Smooth muscle cell (in vitro differentiated cells): ENCODE data around the gene CHD1. TPM values are rescaled to one million over a fixed set of nuclear protein-coding genes. Genes with fewer than 3 reads are reported as not detected.

Experiments
- DNase-seq: peaks from one replicate; lab custom pipeline; 2025; ENCODE audit not compliant: unreplicated experiment; lab: John Stamatoyannopoulos, UW
- H2AFZ ChIP-seq: fragments of 200-600 bp; sonication (generic); 2 replicates; pipeline ENCODE4 v1.6.0; 2016; ENCODE audit warnings: antibody characterized with exemption, low read depth, mild to moderate bottlenecking
- H3F3A ChIP-seq: fragments of 200-600 bp; sonication (generic); 2 replicates; pipeline ENCODE4 v1.6.0; 2017; ENCODE audit warnings: antibody characterized with exemption, low read depth
- H3K27ac ChIP-seq: fragments of 200-600 bp; sonication (generic); 2 replicates; pipeline ENCODE4 v1.5.1; 2016; ENCODE audit warnings: low read depth, mild to moderate bottlenecking
- H3K27me3 ChIP-seq: fragments of 200-600 bp; sonication (generic); 2 replicates; pipeline ENCODE4 v1.6.1; 2016; ENCODE audit warnings: low read depth, mild to moderate bottlenecking
- H3K36me3 ChIP-seq: fragments of 200-600 bp; sonication (generic); 2 replicates; pipeline ENCODE4 v1.5.1; 2016; ENCODE audit warnings: low read depth
- H3K4me1 ChIP-seq: fragments of 200-600 bp; sonication (generic); 2 replicates; pipeline ENCODE4 v1.5.1; 2016; ENCODE audit warnings: low read depth
- H3K4me2 ChIP-seq: fragments of 200-600 bp; sonication (generic); 2 replicates; pipeline ENCODE4 v1.6.0; 2016; ENCODE audit warnings: mild to moderate bottlenecking
- H3K4me3 ChIP-seq: fragments of 200-600 bp; sonication (generic); 2 replicates; pipeline ENCODE4 v1.5.1; 2016; ENCODE audit warnings: mild to moderate bottlenecking
- H3K79me2 ChIP-seq: fragments of 200-600 bp; sonication (generic); 2 replicates; pipeline ENCODE4 v1.6.0; 2016; ENCODE audit warnings: low read depth, mild to moderate bottlenecking
- H3K9ac ChIP-seq: fragments of 200-600 bp; sonication (generic); 2 replicates; pipeline ENCODE4 v1.6.0; 2016; ENCODE audit warnings: low read depth
- H3K9me3 ChIP-seq: fragments of 200-600 bp; sonication (generic); replicated peaks from 2 replicates; pipeline ENCODE4 v1.5.1; 2016; ENCODE audit warnings: low read depth
- H4K20me1 ChIP-seq: fragments of 200-600 bp; sonication (generic); 2 replicates; pipeline ENCODE4 v1.6.0; 2016; ENCODE audit warnings: low read depth
- WGBS: methylation state at CpG from one replicate; pipeline ENCODE4 v1.1.7; 2016; ENCODE audit warnings: low lambda C conversion rate; 5-methylcytosine and 5-hydroxymethylcytosine counted together
- polyA plus RNA-seq: library from polyadenylated mRNA; unstranded; fragments of >200 nt; fragmentation: Nextera tagmentation; extraction: Ambion mirVana; gene quantifications from 2 replicates; pipeline ENCODE4 v1.2.1, GENCODE V29; 2016
- total RNA-seq: library from RNA; depleted of rRNA; stranded (reverse); fragments of >200 nt; gene quantifications from 2 replicates; pipeline ENCODE4 v1.2.3, GENCODE V29; 2014
- TF ChIP-seq, protein P1 (sequence below): fragments of 200-600 bp; sonication (generic); IDR thresholded peaks from 2 replicates; pipeline ENCODE4 v1.5.1; 2017; ENCODE audit warnings: borderline replicate concordance, mild to moderate bottlenecking, antibody characterized with exemption; ENCODE audit not compliant: insufficient read depth, poor library complexity, severe bottlenecking

Gene CHD1
- total and polyA plus RNA-seq, 2 experiments from 2014 or later = 12.0 to 51.5 TPM

DNA sequence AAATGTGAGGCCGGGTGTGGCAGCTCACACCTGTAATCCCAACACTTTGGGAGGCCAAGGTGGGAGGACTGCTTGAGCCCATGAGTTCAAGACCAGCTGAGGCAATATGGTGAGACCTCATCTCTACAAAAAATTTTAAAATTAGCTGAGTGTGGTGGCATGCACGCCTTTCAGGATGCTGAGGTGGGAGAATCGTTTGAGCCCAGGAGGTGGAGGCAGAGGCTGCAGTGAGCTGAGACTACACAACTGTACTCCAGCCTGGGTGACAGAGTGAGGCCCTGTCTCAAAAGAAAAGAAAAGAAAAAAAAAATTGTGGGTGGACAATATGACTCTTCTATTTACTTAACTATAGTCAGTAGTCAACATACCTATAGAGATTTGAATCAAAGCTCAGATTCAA is 4.8 kb downstream of the CHD1 start:
- DNase-seq = no peak
- Histone ChIP-seq H3K4me2 (no peak overlapping the region), H3K27me3 (no peaks in the 10 kb centered on the region), H3K4me1 (peaks cover 13% of the 10 kb centered on the region), H3F3A (no peaks in the 10 kb centered on the region), H3K9ac (no peak overlapping the region), H3K9me3 (no peaks in the 10 kb centered on the region), H4K20me1 (peaks cover 73% of the 10 kb centered on the region), H3K4me3 (no peak overlapping the region), H3K79me2 (peaks cover 82% of the 10 kb centered on the region), H3K27ac (no peak overlapping the region), H2AFZ (no peak overlapping the region), H3K36me3 (peaks cover 14% of the 10 kb centered on the region)
- TF ChIP-seq, protein P1, sequence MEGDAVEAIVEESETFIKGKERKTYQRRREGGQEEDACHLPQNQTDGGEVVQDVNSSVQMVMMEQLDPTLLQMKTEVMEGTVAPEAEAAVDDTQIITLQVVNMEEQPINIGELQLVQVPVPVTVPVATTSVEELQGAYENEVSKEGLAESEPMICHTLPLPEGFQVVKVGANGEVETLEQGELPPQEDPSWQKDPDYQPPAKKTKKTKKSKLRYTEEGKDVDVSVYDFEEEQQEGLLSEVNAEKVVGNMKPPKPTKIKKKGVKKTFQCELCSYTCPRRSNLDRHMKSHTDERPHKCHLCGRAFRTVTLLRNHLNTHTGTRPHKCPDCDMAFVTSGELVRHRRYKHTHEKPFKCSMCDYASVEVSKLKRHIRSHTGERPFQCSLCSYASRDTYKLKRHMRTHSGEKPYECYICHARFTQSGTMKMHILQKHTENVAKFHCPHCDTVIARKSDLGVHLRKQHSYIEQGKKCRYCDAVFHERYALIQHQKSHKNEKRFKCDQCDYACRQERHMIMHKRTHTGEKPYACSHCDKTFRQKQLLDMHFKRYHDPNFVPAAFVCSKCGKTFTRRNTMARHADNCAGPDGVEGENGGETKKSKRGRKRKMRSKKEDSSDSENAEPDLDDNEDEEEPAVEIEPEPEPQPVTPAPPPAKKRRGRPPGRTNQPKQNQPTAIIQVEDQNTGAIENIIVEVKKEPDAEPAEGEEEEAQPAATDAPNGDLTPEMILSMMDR = no peak
- WGBS = 96% methylated on average over 3 of the region's 3 CpGs

DNA sequence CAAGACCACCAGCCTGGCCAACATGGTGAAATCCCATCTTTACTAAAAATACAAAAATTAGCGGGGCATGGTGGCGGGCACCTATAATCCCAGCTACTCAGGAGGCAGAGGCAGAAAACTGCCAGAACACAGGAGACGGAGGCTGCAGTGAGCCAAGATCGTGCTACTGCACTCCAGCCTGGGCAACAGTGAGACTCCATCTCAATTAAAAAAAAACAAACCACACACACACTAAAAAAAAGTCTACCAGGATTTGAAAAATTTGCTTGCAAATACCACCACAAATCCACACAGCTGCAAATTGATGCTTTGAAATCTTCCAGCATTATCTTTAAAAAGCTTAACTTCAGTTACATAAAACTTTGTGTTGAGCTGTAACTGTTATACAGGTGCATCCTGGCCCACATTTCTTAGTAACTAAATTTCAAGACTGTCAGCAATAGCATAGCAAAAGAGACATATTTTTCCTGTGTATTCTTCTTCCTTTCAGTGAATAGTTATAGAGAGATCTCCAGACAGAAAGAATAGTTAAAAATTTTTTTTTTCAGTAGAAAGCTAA is 6.8 kb downstream of the CHD1 start:
- DNase-seq = no peak
- H3K4me2 ChIP-seq = no peak overlapping the region
- no peaks in the 10 kb centered on the region for H3K9me3 ChIP-seq
- no peak overlapping the region for H3K27ac ChIP-seq
- H2AFZ ChIP-seq = no peak overlapping the region
- TF ChIP-seq, protein P1 = no peak
- H3K9ac ChIP-seq = no peak overlapping the region
- no peak overlapping the region for H3K4me3 ChIP-seq
- 95% methylated on average over 4 of the region's 4 CpGs for WGBS
- H3F3A ChIP-seq = no peaks in the 10 kb centered on the region
- no peaks in the 10 kb centered on the region for H3K27me3 ChIP-seq
- H4K20me1 ChIP-seq = peaks cover 89% of the 10 kb centered on the region
- H3K79me2 ChIP-seq = peaks cover 100% of the 10 kb centered on the region
- peaks cover 12% of the 10 kb centered on the region for H3K4me1 ChIP-seq
- peaks cover 17% of the 10 kb centered on the region for H3K36me3 ChIP-seq

DNA sequence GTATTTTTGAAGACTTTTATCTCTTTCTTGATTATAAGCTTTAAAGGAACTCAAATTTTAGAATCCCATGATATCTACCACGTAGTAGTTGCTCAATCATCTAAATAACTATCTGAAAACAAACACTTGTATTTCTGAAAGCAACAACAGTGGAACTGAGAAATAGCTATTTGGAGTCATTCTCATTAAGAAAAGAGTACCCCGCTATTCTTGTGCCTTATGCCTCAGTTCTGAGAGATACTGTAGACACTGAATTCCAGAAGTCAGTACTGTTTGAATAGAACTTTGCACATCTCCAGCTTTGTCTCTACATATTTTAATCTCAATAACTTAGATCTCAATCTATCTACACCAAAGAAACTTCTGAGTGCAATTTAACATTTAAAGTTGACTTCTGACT is 11.4 kb downstream of the CHD1 start:
- no peaks in the 10 kb centered on the region for H3K4me1 ChIP-seq
- H3F3A ChIP-seq = no peaks in the 10 kb centered on the region
- no peak overlapping the region for H3K9ac ChIP-seq
- no peak overlapping the region for H3K4me3 ChIP-seq
- peaks cover 6% of the 10 kb centered on the region for H3K36me3 ChIP-seq
- TF ChIP-seq, protein P1 = no peak
- H3K27me3 ChIP-seq = no peaks in the 10 kb centered on the region
- H4K20me1 ChIP-seq = peaks cover 95% of the 10 kb centered on the region
- H2AFZ ChIP-seq = no peak overlapping the region
- H3K9me3 ChIP-seq = no peaks in the 10 kb centered on the region
- no peak overlapping the region for H3K27ac ChIP-seq
- DNase-seq = no peak
- peaks cover 98% of the 10 kb centered on the region for H3K79me2 ChIP-seq
- 92% methylated on average over 2 of the region's 2 CpGs for WGBS
- no peak overlapping the region for H3K4me2 ChIP-seq

DNA sequence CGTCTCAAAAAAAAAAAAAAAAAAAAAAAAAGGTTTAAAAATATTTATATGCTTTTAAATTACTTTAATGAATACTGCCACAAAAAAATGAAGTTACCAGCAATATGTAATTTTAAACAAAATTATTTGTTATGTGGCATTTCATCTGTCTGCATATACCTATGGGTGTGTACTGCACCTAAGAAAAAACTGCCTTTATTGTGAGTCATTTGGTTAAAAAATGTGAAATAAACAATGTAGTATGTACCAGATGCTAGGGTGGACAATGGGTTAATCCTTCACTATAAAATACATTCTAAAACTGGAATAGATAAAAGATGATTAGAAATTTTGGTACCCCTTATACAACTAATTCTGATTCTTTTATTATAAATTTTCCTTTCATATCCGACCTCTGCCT is 12.3 kb downstream of the CHD1 start:
- Histone ChIP-seq H3K9me3 (no peaks in the 10 kb centered on the region), H3F3A (no peaks in the 10 kb centered on the region)

More for the DNA sequence above, 12.3 kb downstream of the CHD1 start:
- Histone ChIP-seq H3K27me3 (no peaks in the 10 kb centered on the region), H3K27ac (no peak overlapping the region), H3K4me2 (no peak overlapping the region), H3K79me2 (peaks cover 93% of the 10 kb centered on the region), H3K4me1 (peaks cover 3% of the 10 kb centered on the region), H3K9ac (no peak overlapping the region), H4K20me1 (peaks cover 95% of the 10 kb centered on the region), H3K36me3 (peaks cover 6% of the 10 kb centered on the region), H3K4me3 (no peak overlapping the region), H2AFZ (no peak overlapping the region)
- 45% methylated on average over 2 of the region's 2 CpGs for WGBS
- TF ChIP-seq, protein P1 = no peak
- no peak for DNase-seq
